DMS53 treated with DMSO at 0.1 percent for 48 hours (cell line): ENCODE data around the gene NDUFA9.

Source experiments
- DNase-seq: peaks from one replicate; lab custom pipeline; 2025; ENCODE audit not compliant: unreplicated experiment; lab: John Stamatoyannopoulos, UW

Gene NDUFA9

GRCh38 chr12:4685317-4685716 lies 36.4 kb downstream of the NDUFA9 start:
- no peak for DNase-seq

DNA sequence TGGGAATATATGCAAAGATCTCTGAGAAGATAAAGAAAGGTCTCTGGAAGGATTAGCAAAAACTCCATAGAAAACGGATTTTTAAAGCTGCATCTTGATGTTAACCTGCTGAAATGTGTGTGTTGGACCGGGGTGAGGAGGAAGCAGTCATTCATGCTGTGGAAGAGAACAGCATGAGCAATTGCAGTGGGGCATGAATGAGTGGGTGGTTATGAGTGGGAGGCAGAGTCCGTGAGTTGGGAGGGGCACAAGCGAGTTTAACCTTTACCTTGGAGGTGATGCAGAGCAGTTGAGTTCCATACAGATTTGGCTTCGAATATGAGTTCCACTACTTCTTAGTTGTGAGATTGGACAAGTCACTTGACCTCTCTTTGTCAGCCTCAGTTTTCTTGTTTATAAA lies 41.8 kb downstream of the NDUFA9 start:
- DNase-seq: no peak
